GM21825 (cell line): ENCODE results near the gene BGN.

Experiments used
- ATAC-seq: cut with Tn5 transposase; IDR thresholded peaks from one replicate; pipeline ENCODE4 v1.9.1; 2021; ENCODE audit warnings: mild to moderate bottlenecking, moderate library complexity; ENCODE audit not compliant: unreplicated experiment

BGN gene

GRCh38 chrX:153494541-153495361, at the start of gene BGN:
Gene BGN, plus strand, starts transcription at chrX:153494980. Its CDS starts 9,652 bp downstream, at chrX:153504632.
- no peak for ATAC-seq

GRCh38 chrX:153445106-153445855, 49.5 kb upstream of the BGN start:
- ATAC-seq: no peak

GRCh38 chrX:153445856-153446635, 48.7 kb upstream of the BGN start, which contains the start of gene TREX2:
Gene TREX2, minus strand, starts transcription at chrX:153446056. Its CDS starts 626 bp downstream, at chrX:153445430.
- ATAC-seq: no peak

- no peak for ATAC-seq
Measured at GRCh38 chrX:153446636-153446936, 48.2 kb upstream of the BGN start.

- no peak for ATAC-seq
Measured at GRCh38 chrX:153446950-153447580, 47.7 kb upstream of the BGN start.

- no peak for ATAC-seq
Measured at GRCh38 chrX:153447581-153447960, 47.2 kb upstream of the BGN start.

- no peak for ATAC-seq
Measured at GRCh38 chrX:153448556-153449367, 46.0 kb upstream of the BGN start.

- no peak for ATAC-seq
Measured at GRCh38 chrX:153449368-153450113, 45.2 kb upstream of the BGN start.

- ATAC-seq: no peak
Measured at GRCh38 chrX:153450114-153450948, 44.4 kb upstream of the BGN start.

- ATAC-seq: no peak
Measured at GRCh38 chrX:153450949-153451277, 43.9 kb upstream of the BGN start.

GRCh38 chrX:153454901-153455550, 39.8 kb upstream of the BGN start:
- no peak for ATAC-seq

GRCh38 chrX:153455571-153455970, 39.2 kb upstream of the BGN start:
- ATAC-seq: no peak

- ATAC-seq: no peak
Measured at GRCh38 chrX:153456161-153456560, 38.6 kb upstream of the BGN start.

- ATAC-seq: no peak
Measured at GRCh38 chrX:153456704-153457103, 38.1 kb upstream of the BGN start.

- ATAC-seq: no peak
Measured at GRCh38 chrX:153457136-153457825, 37.5 kb upstream of the BGN start.

- no peak for ATAC-seq
Measured at GRCh38 chrX:153457827-153458466, 36.8 kb upstream of the BGN start.

- no peak for ATAC-seq
Measured at GRCh38 chrX:153458476-153458875, 36.3 kb upstream of the BGN start.
